Keratinocyte (primary cell): Measurements from ENCODE around the gene EYS. TPM values are rescaled to one million over a fixed set of nuclear protein-coding genes. Genes with fewer than 3 reads are reported as not detected.

ENCODE experiments used
- DNase-seq: peaks from one replicate; pipeline ENCODE4 v3.0.0-alpha.2; 2011; ENCODE audit warnings: low read depth, missing footprints, low spot score
- FAIRE-seq: peaks from 2 replicates; lab custom pipeline; 2011; peaks lifted over from hg19 to GRCh38; lab: Jason Lieb, UNC
- H2AFZ ChIP-seq: 2 replicates; pipeline ENCODE4 v1.6.0; 2012; ENCODE audit warnings: low read length, control low read depth, inconsistent platforms; ENCODE audit not compliant: control insufficient read depth
- H3K27ac ChIP-seq: 2 replicates; pipeline ENCODE4 v1.5.1; 2011; ENCODE audit warnings: low read length; ENCODE audit not compliant: control insufficient read depth, insufficient read depth
- H3K27me3 ChIP-seq: 3 replicates; pipeline ENCODE4 v1.6.0; 2011; ENCODE audit warnings: low read length; ENCODE audit not compliant: control insufficient read depth, insufficient read depth; ENCODE audit errors: extremely low read depth
- H3K36me3 ChIP-seq, 2 experiments: 2 replicates in 1 of 2; 3 replicates in 1 of 2; pipeline ENCODE4 v1.5.1; 2011; ENCODE audit warnings: low read length in 2 of 2, mild to moderate bottlenecking in 1 of 2; ENCODE audit not compliant: control insufficient read depth in 2 of 2, insufficient read depth in 2 of 2; ENCODE audit errors: extremely low read depth in 1 of 2
- H3K4me1 ChIP-seq: 3 replicates; pipeline ENCODE4 v1.5.1; 2011; ENCODE audit warnings: low read length; ENCODE audit not compliant: control insufficient read depth, insufficient read depth; ENCODE audit errors: extremely low read depth
- H3K4me2 ChIP-seq: 3 replicates; pipeline ENCODE4 v1.6.0; 2011; ENCODE audit warnings: low read depth, low read length; ENCODE audit not compliant: control insufficient read depth, insufficient read depth; ENCODE audit errors: extremely low read depth
- H3K4me3 ChIP-seq, 3 experiments: fragments of 200-600 bp in 1 of 3; sonication (generic) in 1 of 3; 2 replicates in 2 of 3; 3 replicates in 1 of 3; pipeline ENCODE4 v1.5.1; 2011 to 2016; ENCODE audit warnings: low read length in 3 of 3, mild to moderate bottlenecking in 3 of 3, control low read depth in 2 of 3, inconsistent platforms in 1 of 3, low read depth in 1 of 3, mixed read lengths in 1 of 3, mixed run types in 1 of 3, moderate library complexity in 1 of 3; ENCODE audit not compliant: control insufficient read depth in 2 of 3, insufficient read depth in 2 of 3; ENCODE audit errors: extremely low read depth in 1 of 3
- H3K79me2 ChIP-seq: 2 replicates; pipeline ENCODE4 v1.6.0; 2012; ENCODE audit warnings: low read length; ENCODE audit not compliant: control insufficient read depth, insufficient read depth
- H3K9ac ChIP-seq: 3 replicates; pipeline ENCODE4 v1.6.0; 2011; ENCODE audit warnings: low read length; ENCODE audit not compliant: control insufficient read depth, insufficient read depth; ENCODE audit errors: extremely low read depth
- H3K9me1 ChIP-seq: 3 replicates; pipeline ENCODE4 v1.6.0; 2011; ENCODE audit warnings: low read length; ENCODE audit not compliant: control insufficient read depth, insufficient read depth; ENCODE audit errors: extremely low read depth
- H3K9me3 ChIP-seq: 2 replicates; pipeline ENCODE4 v1.5.1; 2012; ENCODE audit warnings: low read depth, low read length; ENCODE audit not compliant: control insufficient read depth
- H4K20me1 ChIP-seq: 3 replicates; pipeline ENCODE4 v1.6.0; 2011; ENCODE audit warnings: low read length; ENCODE audit not compliant: control insufficient read depth, insufficient read depth; ENCODE audit errors: extremely low read depth
- CTCF ChIP-seq, 3 experiments: IDR thresholded peaks in 1 of 3; conservative IDR thresholded peaks in 1 of 3; optimal IDR thresholded peaks in 1 of 3; 2 replicates in 2 of 3; 3 replicates in 1 of 3; pipeline versions ENCODE3 to v1.5.1; 2011; ENCODE audit warnings: low read length in 3 of 3, mild to moderate bottlenecking in 3 of 3, moderate library complexity in 2 of 3, control low read depth in 1 of 3, inconsistent platforms in 1 of 3; ENCODE audit not compliant: insufficient read depth in 2 of 3; ENCODE audit errors: extremely low read depth in 1 of 3
- EZH2 ChIP-seq: IDR thresholded peaks from one replicate; pipeline ENCODE4 v1.6.1; 2012; ENCODE audit warnings: inconsistent platforms, mild to moderate bottlenecking, low read length, moderate library complexity
- dilution Hi-C: fragments of 300-500 bp; cut with MboI; formaldehyde crosslinking; loops from one replicate; pipeline ENCODE4 v1.7.0; 2020; ENCODE audit warnings: low sequenced_read_pairs; ENCODE audit not compliant: extremely low pct_ligation_motif_present
- polyA plus RNA-seq, 5 experiments: library from polyadenylated mRNA; depleted of rRNA in 3 of 5; stranded (reverse) in 3 of 5; stranded (forward) in 1 of 5; unstranded in 1 of 5; fragments of >200 nt; gene quantifications; 1 replicate in 1 of 5; 2 replicates in 3 of 5; 3 replicates in 1 of 5; pipeline versions ENCODE4 v1.2.1 to v1.2.3, GENCODE V29; 2011 to 2012; ENCODE audit warnings: missing spikeins in 2 of 5, low read depth in 1 of 5, low replicate concordance in 1 of 5

The EYS gene
- polyA plus RNA-seq, 1 donor (not counting 4 experiments of a cell fraction or from before 2014, with no cell fraction given): 0.34 TPM

- no peak overlapping the region for H3K27ac ChIP-seq
- H3K27me3 ChIP-seq: no peaks in the 10 kb centered on the region
- FAIRE-seq: no peak
- H3K9me3 ChIP-seq: no peaks in the 10 kb centered on the region
- H3K4me3 ChIP-seq: no peak overlapping the region
- no peaks in the 10 kb centered on the region for H4K20me1 ChIP-seq
- H2AFZ ChIP-seq: no peak overlapping the region
- no peaks in the 10 kb centered on the region for H3K9me1 ChIP-seq
- dilution Hi-C loops: no loop called here
- H3K4me1 ChIP-seq: no peaks in the 10 kb centered on the region
- no peak for DNase-seq
- no peaks in the 10 kb centered on the region for H3K36me3 ChIP-seq
- no peak overlapping the region for H3K9ac ChIP-seq
- no peak overlapping the region for H3K4me2 ChIP-seq
- TF ChIP-seq CTCF (optimal IDR thresholded peaks at IDR 0.05 in 1 of 3, IDR thresholded peaks at IDR 0.05 in 1 of 3, conservative IDR thresholded peaks at IDR 0.05 in 1 of 3; ENCODE audit: extremely low read depth in 1 of 3, insufficient read depth in 2 of 3, low read length in 3 of 3): no peak
- TF ChIP-seq EZH2: no peak
- no peaks in the 10 kb centered on the region for H3K79me2 ChIP-seq
These were observed 1642.1 kb downstream of the EYS start for GRCh38 chr6:64064919-64065318.

GRCh38 chr6:64062960-64063683, 1643.9 kb downstream of the EYS start:
- DNase-seq: no peak

More at GRCh38 chr6:64062960-64063683, 1643.9 kb downstream of the EYS start:
- no peak for TF ChIP-seq CTCF (optimal IDR thresholded peaks at IDR 0.05 in 1 of 3, IDR thresholded peaks at IDR 0.05 in 1 of 3, conservative IDR thresholded peaks at IDR 0.05 in 1 of 3; ENCODE audit: extremely low read depth in 1 of 3, insufficient read depth in 2 of 3, low read length in 3 of 3)
- TF ChIP-seq EZH2: no peak
- no peaks in the 10 kb centered on the region for H3K9me3 ChIP-seq
- no peaks in the 10 kb centered on the region for H4K20me1 ChIP-seq
- FAIRE-seq: no peak
- no peak overlapping the region for H2AFZ ChIP-seq
- H3K9me1 ChIP-seq: no peaks in the 10 kb centered on the region
- dilution Hi-C loops: no loop called here
- no peak overlapping the region for H3K4me3 ChIP-seq
- H3K4me1 ChIP-seq: no peaks in the 10 kb centered on the region
- H3K4me2 ChIP-seq: no peak overlapping the region
- H3K79me2 ChIP-seq: no peaks in the 10 kb centered on the region
- no peak overlapping the region for H3K27ac ChIP-seq
- H3K9ac ChIP-seq: no peak overlapping the region
- H3K36me3 ChIP-seq: no peaks in the 10 kb centered on the region
- H3K27me3 ChIP-seq: no peaks in the 10 kb centered on the region
